IPS-NIHi11 (cell line): Measurements from ENCODE around the gene ECE2.
"Not testable (repeated sequence)": the region's sequence is repeated elsewhere in the genome, so short reads cannot be mapped to it uniquely, and the experiment has no call there.

Experiments used
- DNase-seq: peaks from one replicate; pipeline ENCODE4 v3.0.0; 2012; ENCODE audit warnings: mixed read lengths, low spot score

ECE2 gene

GRCh38 chr3:184336547-184337398 lies 61.0 kb downstream of the ECE2 start:
- no peak for DNase-seq

GRCh38 chr3:184337399-184337714 lies 61.5 kb downstream of the ECE2 start, which contains the start of gene FAM131A:
FAM131A (plus strand) TSS chr3:184337600; CDS start chr3:184337631, 31 bp downstream.
- DNase-seq, result no peak

- no peak for DNase-seq
These were observed 62.2 kb downstream of the ECE2 start for GRCh38 chr3:184337981-184338380.

GRCh38 chr3:184338511-184338945 lies 62.7 kb downstream of the ECE2 start:
- peak; percentile 93 for DNase-seq

- no peak for DNase-seq
These were observed 63.2 kb downstream of the ECE2 start for GRCh38 chr3:184339001-184339400.

GRCh38 chr3:184339451-184340135 lies 63.8 kb downstream of the ECE2 start:
- DNase-seq, result not testable (repeated sequence)

GRCh38 chr3:184341925-184342324 lies 66.1 kb downstream of the ECE2 start:
- DNase-seq, result no peak
